Ovary (tissue), 9 donors: Measurements from ENCODE around the gene GNPAT. TPM values are rescaled to one million over a fixed set of nuclear protein-coding genes. Genes with fewer than 3 reads are reported as not detected.

Experiments
- DNase-seq, 5 donors: peaks; one replicate each; pipeline ENCODE4 v3.0.0-alpha.2; 2019 to 2020
- H3K27ac ChIP-seq, 2 donors: fragments of 200-600 bp; one replicate each; pipeline versions ENCODE4 v1.5.1 to v1.8.0; 2019 to 2022
- H3K27me3 ChIP-seq: fragments of 200-600 bp; one replicate; pipeline ENCODE4 v1.8.0; 2022
- H3K36me3 ChIP-seq: fragments of 200-600 bp; sonication (generic); one replicate; pipeline ENCODE4 v1.5.1; 2019
- H3K4me1 ChIP-seq: one replicate; pipeline ENCODE4 v1.8.1; 2013; ENCODE audit warnings: mild to moderate bottlenecking, moderate library complexity; ENCODE audit not compliant: insufficient read depth
- H3K4me3 ChIP-seq: fragments of 200-600 bp; sonication (generic); one replicate; pipeline ENCODE4 v1.5.1; 2017
- H3K9me3 ChIP-seq, 2 donors: fragments of 200-600 bp in 1 of 2; sonication (generic) in 1 of 2; one replicate each; pipeline versions ENCODE4 v1.5.1 to v1.8.1; 2013 to 2019; ENCODE audit warnings: mild to moderate bottlenecking in 1 of 2, moderate library complexity in 1 of 2
- CTCF ChIP-seq, 3 donors: fragments of 450-650 bp in 2 of 3; fragments of 200-600 bp in 1 of 3; IDR thresholded peaks; one replicate each; pipeline versions ENCODE4 v1.5.1 to v1.8.0; 2016 to 2022; ENCODE audit warnings: antibody characterized with exemption in 3 of 3, mild to moderate bottlenecking in 1 of 3
- EP300 ChIP-seq: sonication (generic); formaldehyde crosslinking; IDR thresholded peaks from one replicate; pipeline ENCODE4 v1.6.1; 2017; ENCODE audit warnings: antibody characterized with exemption
- POLR2A ChIP-seq: fragments of 450-650 bp; IDR thresholded peaks from one replicate; pipeline ENCODE4 v1.6.1; 2017; ENCODE audit warnings: antibody characterized with exemption, mild to moderate bottlenecking, moderate library complexity
- WGBS, 3 donors: extraction: QIAGEN DNeasy Blood & Tissue Kit in 1 of 3; methylation state at CpG; one replicate each; pipeline versions ENCODE4 v1.1.5 to v1.1.7; 2013 to 2017; 5-methylcytosine and 5-hydroxymethylcytosine counted together
- intact Hi-C, 4 donors: fragments of 100-400 bp; cut with DNase I; formaldehyde crosslinking; loops; one replicate each; pipeline versions ENCODE4 v1.11.0 to v1.15.1; 2022 to 2023
- polyA plus RNA-seq, 2 donors: library from polyadenylated mRNA; stranded (reverse); fragments of 200-250 nt in 1 of 2; fragments of 350-450 nt in 1 of 2; fragmentation: Illumina TruSeq in 1 of 2; extraction: RNeasy Lipid Tissue Mini Kit (QIAGEN cat#74804) in 1 of 2; gene quantifications; one replicate each; pipeline ENCODE4 v1.2.3, GENCODE V29; 2013 to 2014
- total RNA-seq, 7 donors: library from RNA; depleted of rRNA in 2 of 7; stranded (reverse); fragments of >200 nt in 2 of 7; fragmentation: NEBNext Ultra II Directional in 3 of 7; extraction: Animal tissue kit (Norgen Biotek cat#: 25700) in 3 of 7; gene quantifications; one replicate each; pipeline versions ENCODE4 v1.1.0 to v1.2.4, GENCODE V29; 2016 to 2023
- donor health status: DM: no; HTN: no; CAD: no; lungs with moderate emphysema.
- donor health status: DM: no; HTN: no; CAD: no.
- donor health status: Bipolar disorder and iron deficiency.
- donor health status: DM: yes; HTN: yes; CAD: no.
- donor health status: DM: no; HTN: no; CAD: no.
- donor health status: DM: yes; HTN: yes; CAD: no.

The GNPAT gene
- total and polyA plus RNA-seq, 9 donors = 22.5 to 35.3 (median 30.2) TPM

DNA sequence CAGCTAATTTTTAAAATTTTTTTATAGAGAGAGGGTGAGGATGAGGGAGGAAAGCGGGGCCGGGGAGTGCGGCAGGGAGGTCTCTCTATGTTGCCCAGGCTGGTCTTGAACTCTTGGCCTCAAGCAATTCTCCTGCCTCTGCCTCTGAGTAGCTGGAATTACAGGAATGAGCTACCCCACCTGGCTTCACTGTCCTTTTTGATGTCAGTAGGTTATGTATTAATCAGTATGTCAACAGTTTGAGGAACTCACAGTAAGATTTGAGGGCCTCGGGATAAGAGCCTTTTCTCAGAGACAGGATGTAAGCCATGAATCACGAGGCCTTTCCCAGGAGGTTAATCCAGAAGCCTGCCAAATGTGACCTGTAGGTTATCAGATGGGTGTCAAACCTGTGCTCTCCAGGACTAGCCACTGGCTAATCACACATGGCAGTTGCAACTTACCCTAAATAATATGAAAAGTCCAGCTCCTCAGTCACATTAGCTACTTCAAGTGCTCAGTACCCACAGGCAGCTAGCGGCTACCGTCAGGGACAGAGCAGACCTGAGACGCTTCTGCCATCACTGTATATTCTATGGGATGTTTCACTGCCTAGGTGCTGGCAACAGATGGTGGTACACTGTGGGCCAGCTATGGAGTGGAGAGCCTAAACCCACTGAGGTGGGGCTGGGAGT, 46.0 kb upstream of the GNPAT start:
- H3K36me3 ChIP-seq = no peaks in the 10 kb centered on the region
- intact Hi-C loops = no loop called here
- no peaks in the 10 kb centered on the region for H3K4me1 ChIP-seq
- no peak overlapping the region for H3K27ac ChIP-seq
- no peaks in the 10 kb centered on the region for H3K27me3 ChIP-seq
- no peaks in the 10 kb centered on the region for H3K9me3 ChIP-seq
- TF ChIP-seq EP300 (no peak), CTCF (IDR thresholded peaks at IDR 0.05) (no peak), POLR2A (no peak)
- 68 to 75% (median 70%) methylated on average over 8 of the region's 8 CpGs for WGBS, 3 donors
- DNase-seq = no peak
- no peak overlapping the region for H3K4me3 ChIP-seq

DNA sequence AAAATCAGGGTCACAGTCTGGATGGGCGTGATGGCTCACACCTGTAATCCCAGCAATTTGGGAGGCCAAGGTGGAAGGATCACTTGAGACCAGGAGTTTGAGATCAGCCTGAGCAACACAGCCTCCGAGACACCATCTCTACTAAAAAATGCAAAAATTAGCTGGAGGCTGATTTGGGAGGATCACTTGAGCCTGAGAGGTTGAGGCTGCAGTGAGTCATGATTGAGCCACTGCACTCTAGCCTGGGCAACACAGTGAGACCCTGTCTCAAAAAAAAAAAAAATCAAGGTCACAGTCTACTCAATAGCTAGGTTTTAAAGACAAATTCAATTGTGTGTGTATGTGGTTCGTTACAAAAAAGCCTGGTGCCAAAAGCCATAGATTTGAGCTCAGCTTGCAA, 44.7 kb upstream of the GNPAT start:
- Histone ChIP-seq H3K36me3 (no peaks in the 10 kb centered on the region), H3K9me3 (no peaks in the 10 kb centered on the region), H3K27me3 (no peaks in the 10 kb centered on the region), H3K27ac (no peak overlapping the region), H3K4me3 (no peak overlapping the region), H3K4me1 (no peaks in the 10 kb centered on the region)
- no peak for DNase-seq
- intact Hi-C loops = no loop called here
- WGBS, 3 donors = 82 to 85% (median 83%) methylated on average over 3 of the region's 3 CpGs
- no peak for TF ChIP-seq EP300
- TF ChIP-seq POLR2A = no peak
- no peak for TF ChIP-seq CTCF (IDR thresholded peaks at IDR 0.05)

- intact Hi-C loops = no loop called here
- H3K27me3 ChIP-seq = no peaks in the 10 kb centered on the region
- no peaks in the 10 kb centered on the region for H3K36me3 ChIP-seq
- H3K27ac ChIP-seq = no peak overlapping the region
- H3K9me3 ChIP-seq = no peaks in the 10 kb centered on the region
- no peak for DNase-seq
- WGBS, 3 donors = 69 to 82% (median 72%) methylated on average over 2 of the region's 2 CpGs
- H3K4me1 ChIP-seq = no peaks in the 10 kb centered on the region
- H3K4me3 ChIP-seq = no peak overlapping the region
- no peak for TF ChIP-seq CTCF (IDR thresholded peaks at IDR 0.05)
Observed at GRCh38 chr1:231196728-231197127, 44.3 kb upstream of the GNPAT start.

DNA sequence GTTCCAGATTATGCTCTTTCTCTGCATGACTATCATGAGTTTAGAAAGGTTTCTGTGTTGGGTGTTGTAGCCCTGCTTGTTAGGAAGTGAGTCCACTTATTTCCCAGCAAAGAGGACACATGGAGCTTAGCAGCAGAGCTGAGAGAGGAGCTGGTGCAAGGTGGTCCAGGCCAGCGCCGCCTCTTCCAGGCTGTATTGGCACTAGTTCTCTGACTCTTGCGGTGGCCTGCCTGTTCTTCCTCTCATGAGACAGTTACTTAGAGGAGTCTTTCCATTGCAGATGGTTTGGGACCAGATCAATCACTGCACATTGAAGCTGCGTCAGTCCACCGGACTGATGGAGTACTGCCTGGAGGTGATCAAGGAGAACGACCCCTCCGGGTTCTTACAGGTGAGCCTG, 41.1 kb upstream of the GNPAT start:
- intact Hi-C loops = no loop called here
- Histone ChIP-seq H3K36me3 (no peaks in the 10 kb centered on the region), H3K4me1 (no peaks in the 10 kb centered on the region), H3K27ac (no peak overlapping the region), H3K4me3 (no peak overlapping the region), H3K27me3 (no peaks in the 10 kb centered on the region), H3K9me3 (no peaks in the 10 kb centered on the region)
- TF ChIP-seq POLR2A (no peak), EP300 (no peak), CTCF (IDR thresholded peaks at IDR 0.05) (no peak)
- DNase-seq = no peak
- 94 to 96% (median 95%) methylated on average over 7 of the region's 7 CpGs for WGBS, 3 donors
